ENCODE measurements around the gene COLQ.

Gene COLQ

GRCh38 chr3:15456321-15456720 lies 65.2 kb downstream of the COLQ start:
- DNase-seq (ENCODE audit: low read depth) = no peak
- in situ Hi-C loops (cut with HindIII; ENCODE audit: low sequenced_read_pairs) = no loop called here
- TF ChIP-seq CTCF (IDR thresholded peaks at IDR 0.05; ENCODE audit: low read depth, low read length, missing control alignments) = no peak
- no peak overlapping the region for H3K4me3 ChIP-seq (ENCODE audit: low read depth, low read length)

- in situ Hi-C loops (cut with HindIII; ENCODE audit: low sequenced_read_pairs) = no loop called here
- TF ChIP-seq CTCF (IDR thresholded peaks at IDR 0.05; ENCODE audit: low read depth, low read length, missing control alignments) = no peak
- H3K4me3 ChIP-seq (ENCODE audit: low read depth, low read length) = no peak overlapping the region
- DNase-seq (ENCODE audit: low read depth) = no peak
Measured at GRCh38 chr3:15455756-15456155, 65.8 kb downstream of the COLQ start.

DNA sequence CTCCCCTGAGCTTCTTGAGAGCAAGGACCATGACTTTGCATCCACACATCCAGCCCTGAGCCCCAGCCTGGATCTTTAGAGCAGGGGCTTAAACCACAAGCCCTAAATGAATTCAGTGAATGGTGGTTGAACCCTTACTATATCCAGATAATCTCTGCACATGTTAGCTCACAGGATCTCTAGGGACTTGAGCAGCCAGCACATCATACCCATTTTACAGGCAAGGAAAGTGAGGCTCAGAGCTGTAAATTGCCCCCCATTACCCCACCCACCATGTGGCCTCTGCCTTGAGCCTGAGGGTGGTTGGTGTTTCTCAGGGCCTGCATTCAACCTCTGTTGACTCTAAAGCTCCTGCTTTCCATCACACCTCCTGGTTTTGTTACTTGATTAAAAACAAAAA lies 66.5 kb downstream of the COLQ start:
- no peak for DNase-seq (ENCODE audit: low read depth)
- no peak for TF ChIP-seq CTCF (IDR thresholded peaks at IDR 0.05; ENCODE audit: low read depth, low read length, missing control alignments)
- no peak overlapping the region for H3K4me3 ChIP-seq (ENCODE audit: low read depth, low read length)
- in situ Hi-C loops (cut with HindIII; ENCODE audit: low sequenced_read_pairs) = no loop called here

DNA sequence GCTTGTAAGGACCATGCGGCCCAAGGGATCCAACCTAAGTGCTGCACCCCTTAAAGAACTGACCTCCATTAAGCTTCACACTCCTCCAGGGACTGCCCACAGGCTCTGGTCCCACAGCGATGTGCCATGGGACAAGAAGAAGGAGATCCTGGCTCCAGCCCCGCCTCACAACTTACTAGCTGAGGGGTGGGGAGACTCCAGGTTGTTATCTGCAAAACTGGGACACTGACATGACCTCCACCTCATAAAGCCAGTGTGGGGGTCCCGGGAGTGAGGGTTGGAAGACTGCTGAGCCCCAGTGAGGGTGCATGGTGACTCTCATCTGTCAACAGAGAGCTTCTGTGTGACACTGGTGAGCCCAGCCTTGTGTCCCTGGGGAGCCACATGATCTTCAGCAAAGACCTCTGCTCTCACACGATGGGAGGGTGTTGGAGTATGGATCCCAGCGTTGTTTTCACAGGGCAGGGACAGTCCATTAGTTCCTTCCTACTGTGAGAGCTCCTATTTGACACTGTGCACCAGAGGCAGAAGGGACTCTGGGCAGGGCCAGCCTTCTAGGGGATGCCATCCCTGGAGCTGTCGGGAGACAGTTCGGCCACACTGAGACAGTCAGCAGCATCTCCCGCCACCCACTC lies 67.4 kb downstream of the COLQ start:
- in situ Hi-C loops (cut with HindIII; ENCODE audit: low sequenced_read_pairs) = no loop called here
- no peak for DNase-seq (ENCODE audit: low read depth)
- TF ChIP-seq CTCF (IDR thresholded peaks at IDR 0.05; ENCODE audit: low read depth, low read length, missing control alignments) = no peak
- H3K4me3 ChIP-seq (ENCODE audit: low read depth, low read length) = no peak overlapping the region

DNA sequence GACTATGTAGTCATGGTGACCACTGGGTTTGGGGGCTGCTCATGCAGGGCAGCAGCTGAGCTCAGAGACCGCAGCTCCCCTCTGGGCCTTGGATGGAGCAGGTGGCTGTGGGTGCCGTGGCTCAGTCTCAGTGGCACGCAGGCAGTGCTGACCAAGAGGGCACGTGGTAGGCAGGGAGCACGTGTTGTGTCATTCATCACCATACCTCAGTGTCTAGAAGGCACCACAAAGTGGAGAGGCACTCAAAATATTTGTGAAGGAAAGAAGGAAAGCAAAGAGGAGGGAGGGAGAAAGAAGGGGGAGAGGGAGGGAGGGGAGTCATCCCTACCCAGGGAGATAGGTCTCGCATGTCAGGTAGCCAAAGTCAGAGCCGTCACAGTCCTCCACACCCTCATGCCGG lies 68.0 kb downstream of the COLQ start:
- in situ Hi-C loops (cut with HindIII; ENCODE audit: low sequenced_read_pairs) = no loop called here

DNA sequence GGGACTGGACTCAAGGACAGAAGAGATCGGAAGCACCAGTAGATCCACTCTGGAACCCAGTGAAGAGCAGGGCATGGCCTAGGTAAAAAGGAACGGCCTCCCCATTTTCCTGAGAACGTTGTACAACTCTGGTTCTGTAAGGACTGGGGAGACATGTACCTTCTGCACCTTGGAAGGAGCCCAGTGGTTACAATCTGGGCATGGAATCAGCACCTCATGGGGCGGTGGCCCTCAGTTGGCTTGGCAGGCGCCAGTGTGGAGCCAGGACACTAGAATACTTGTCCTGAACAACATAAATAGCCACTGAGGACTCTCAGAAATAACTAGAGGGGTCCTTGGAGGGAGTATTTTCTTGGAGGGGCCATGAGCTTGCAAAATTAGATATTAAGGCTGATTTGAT lies 68.5 kb downstream of the COLQ start:
- no peak for TF ChIP-seq CTCF (IDR thresholded peaks at IDR 0.05; ENCODE audit: low read depth, low read length, missing control alignments)
- no peak overlapping the region for H3K4me3 ChIP-seq (ENCODE audit: low read depth, low read length)
- in situ Hi-C loops (cut with HindIII; ENCODE audit: low sequenced_read_pairs) = no loop called here
- DNase-seq (ENCODE audit: low read depth) = no peak

More for the DNA sequence above, 68.0 kb downstream of the COLQ start:
- no peak for DNase-seq (ENCODE audit: low read depth)
- no peak for TF ChIP-seq CTCF (IDR thresholded peaks at IDR 0.05; ENCODE audit: low read depth, low read length, missing control alignments)
- H3K4me3 ChIP-seq (ENCODE audit: low read depth, low read length) = no peak overlapping the region
